ENCODE data around the gene TBX4. TPM values are rescaled to one million over a fixed set of nuclear protein-coding genes. Genes with fewer than 3 reads are reported as not detected.
"Not testable (repeated sequence)": the region's sequence is repeated elsewhere in the genome, so short reads cannot be mapped to it uniquely, and the experiment has no call there.

The TBX4 gene
- polyA plus RNA-seq, 1 donor from 2014 or later, result not detected

DNA sequence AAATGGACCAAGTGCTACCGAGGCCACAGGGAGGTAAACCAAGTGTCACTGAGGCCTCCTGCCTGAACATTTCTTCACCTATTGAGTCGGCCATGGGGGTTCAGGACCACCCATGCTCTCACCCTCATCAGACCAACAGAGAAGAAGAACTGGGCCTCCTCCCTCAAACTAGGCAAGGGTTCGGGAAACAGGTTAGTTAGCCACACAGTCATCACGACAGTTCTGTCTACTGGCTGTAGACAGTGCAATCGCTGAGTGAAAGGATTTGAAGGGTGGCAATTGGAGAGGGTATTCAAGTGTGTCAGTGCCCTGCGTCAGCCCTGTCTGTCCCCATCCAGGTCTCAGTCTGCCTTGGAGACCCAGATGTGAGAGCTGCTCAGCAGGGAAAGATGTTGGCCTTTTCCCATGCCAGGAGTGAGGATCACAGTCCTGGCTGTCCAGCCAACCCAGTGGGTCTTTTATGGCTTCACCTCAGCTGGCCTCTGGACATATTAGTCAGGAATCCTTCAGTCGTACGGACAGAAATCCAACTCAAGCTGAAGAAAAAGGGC lies 32.7 kb upstream of the TBX4 start:
- no peaks in the 10 kb centered on the region for H3K36me3 Mint-ChIP-seq
- no peaks in the 10 kb centered on the region for H3K9me3 Mint-ChIP-seq
- peaks cover 0 to 2% (median 0%) of the 10 kb centered on the region in 3 donors for H3K4me1 Mint-ChIP-seq
- H3K27ac Mint-ChIP-seq, result peak overlapping the region in 1 of 3 donors; percentile 91
- no peak overlapping the region for H3K4me3 Mint-ChIP-seq
- peaks cover 21% of the 10 kb centered on the region for H3K27me3 Mint-ChIP-seq

- H3K9me3 Mint-ChIP-seq, result no peaks in the 10 kb centered on the region
- peaks cover 0 to 2% (median 0%) of the 10 kb centered on the region in 3 donors for H3K4me1 Mint-ChIP-seq
- no peaks in the 10 kb centered on the region for H3K36me3 Mint-ChIP-seq
- H3K27me3 Mint-ChIP-seq, result peaks cover 25% of the 10 kb centered on the region
- peak overlapping the region in 1 of 4 donors; percentile 8 for H3K4me3 Mint-ChIP-seq
- peak overlapping the region in 1 of 3 donors; percentile 91 for H3K27ac Mint-ChIP-seq
Measured at GRCh38 chr17:61420052-61420451, 32.2 kb upstream of the TBX4 start.

GRCh38 chr17:61420745-61421398 lies 31.4 kb upstream of the TBX4 start:
- Mint-ChIP-seq H3K4me3 (no peak overlapping the region), H3K4me1 (peaks cover 0 to 2% (median 0%) of the 10 kb centered on the region in 3 donors), H3K27ac (peak overlapping the region in 1 of 3 donors; percentile 27), H3K9me3 (no peaks in the 10 kb centered on the region), H3K27me3 (peaks cover 25% of the 10 kb centered on the region), H3K36me3 (no peaks in the 10 kb centered on the region)

DNA sequence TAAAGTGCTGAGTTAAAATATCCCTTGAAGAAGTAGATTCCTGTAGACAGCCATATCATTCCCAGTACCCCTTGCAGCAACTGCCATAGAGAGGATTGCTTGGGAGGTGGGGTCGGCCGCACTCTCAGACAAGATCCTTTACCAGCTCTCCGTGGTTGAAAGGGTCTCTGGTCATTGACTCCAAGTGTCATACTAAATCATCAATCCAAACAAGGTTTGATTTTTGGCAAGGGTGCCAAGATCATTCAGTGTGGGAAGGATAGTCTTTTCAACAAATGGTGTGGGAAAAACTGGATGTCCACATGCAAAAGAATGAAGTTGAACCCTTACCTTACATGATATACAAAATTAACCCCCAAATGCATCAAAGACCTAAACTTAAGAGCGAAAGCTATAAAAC lies 30.8 kb upstream of the TBX4 start:
- peaks cover 25% of the 10 kb centered on the region for H3K27me3 Mint-ChIP-seq
- no peak overlapping the region for H3K27ac Mint-ChIP-seq

GRCh38 chr17:61422116-61422799 lies 30.0 kb upstream of the TBX4 start:
- H3K36me3 Mint-ChIP-seq, result no peaks in the 10 kb centered on the region
- H3K9me3 Mint-ChIP-seq, result no peaks in the 10 kb centered on the region
- no peak overlapping the region for H3K4me3 Mint-ChIP-seq
- H3K27ac Mint-ChIP-seq, result no peak overlapping the region
- peaks cover 22% of the 10 kb centered on the region for H3K27me3 Mint-ChIP-seq
- peaks cover 0 to 2% (median 0%) of the 10 kb centered on the region in 3 donors for H3K4me1 Mint-ChIP-seq

More for the DNA sequence above, 30.8 kb upstream of the TBX4 start:
- Mint-ChIP-seq H3K9me3 (no peaks in the 10 kb centered on the region), H3K4me1 (peaks cover 0 to 2% (median 0%) of the 10 kb centered on the region in 3 donors), H3K4me3 (no peak overlapping the region), H3K36me3 (no peaks in the 10 kb centered on the region)

GRCh38 chr17:61422869-61423268 lies 29.4 kb upstream of the TBX4 start:
- Mint-ChIP-seq H3K27me3 (peaks cover 22% of the 10 kb centered on the region), H3K4me3 (no peak overlapping the region), H3K4me1 (peaks cover 0 to 2% (median 0%) of the 10 kb centered on the region in 3 donors), H3K36me3 (no peaks in the 10 kb centered on the region), H3K27ac (no peak overlapping the region), H3K9me3 (no peaks in the 10 kb centered on the region)

DNA sequence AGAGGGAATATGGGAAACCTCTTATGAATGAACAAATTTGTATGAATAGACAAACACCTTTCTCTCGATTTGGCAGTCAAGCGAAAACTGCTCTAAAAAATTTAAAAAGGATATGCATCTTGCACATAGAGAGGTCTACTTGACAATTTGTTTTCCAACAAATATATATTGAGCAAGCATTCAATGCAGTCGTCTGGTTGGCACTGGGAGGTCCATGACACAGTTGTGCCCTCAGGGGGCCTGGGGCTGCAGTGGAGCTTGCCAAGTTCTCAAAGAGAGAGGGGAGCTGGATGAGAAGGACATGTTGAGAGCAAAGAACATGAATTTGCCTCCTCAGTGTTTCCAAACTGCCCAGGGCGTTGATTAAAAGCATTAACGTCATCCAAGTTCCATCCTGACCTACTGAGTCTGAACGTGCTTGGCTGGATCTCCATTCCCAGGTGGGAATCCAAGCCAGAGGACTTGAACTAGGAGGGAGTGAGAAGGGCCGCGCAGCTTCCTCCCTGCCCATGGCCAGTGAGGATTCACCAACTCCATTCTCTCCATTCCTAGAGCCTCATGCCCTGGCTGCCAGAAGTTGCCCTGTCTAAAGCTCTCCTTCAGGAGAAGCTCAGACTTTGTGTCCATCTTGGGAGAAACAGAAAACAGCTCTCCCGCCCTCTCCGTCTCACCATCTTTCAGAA lies 28.1 kb upstream of the TBX4 start:
- no peak overlapping the region for H3K4me3 Mint-ChIP-seq
- peaks cover 18% of the 10 kb centered on the region for H3K27me3 Mint-ChIP-seq

GRCh38 chr17:61425682-61426481 lies 26.3 kb upstream of the TBX4 start:
- H3K27me3 Mint-ChIP-seq, result peaks cover 14% of the 10 kb centered on the region
- H3K4me3 Mint-ChIP-seq, result no peak overlapping the region
- H3K36me3 Mint-ChIP-seq, result no peaks in the 10 kb centered on the region
- H3K4me1 Mint-ChIP-seq, result no peaks in the 10 kb centered on the region
- peaks cover 0 to 1% (median 0%) of the 10 kb centered on the region in 3 donors for H3K9me3 Mint-ChIP-seq
- H3K27ac Mint-ChIP-seq, result no peak overlapping the region

More for the DNA sequence above, 28.1 kb upstream of the TBX4 start:
- H3K9me3 Mint-ChIP-seq, result peaks cover 0 to 1% (median 0%) of the 10 kb centered on the region in 3 donors
- no peak overlapping the region for H3K27ac Mint-ChIP-seq
- H3K36me3 Mint-ChIP-seq, result no peaks in the 10 kb centered on the region
- no peaks in the 10 kb centered on the region for H3K4me1 Mint-ChIP-seq

DNA sequence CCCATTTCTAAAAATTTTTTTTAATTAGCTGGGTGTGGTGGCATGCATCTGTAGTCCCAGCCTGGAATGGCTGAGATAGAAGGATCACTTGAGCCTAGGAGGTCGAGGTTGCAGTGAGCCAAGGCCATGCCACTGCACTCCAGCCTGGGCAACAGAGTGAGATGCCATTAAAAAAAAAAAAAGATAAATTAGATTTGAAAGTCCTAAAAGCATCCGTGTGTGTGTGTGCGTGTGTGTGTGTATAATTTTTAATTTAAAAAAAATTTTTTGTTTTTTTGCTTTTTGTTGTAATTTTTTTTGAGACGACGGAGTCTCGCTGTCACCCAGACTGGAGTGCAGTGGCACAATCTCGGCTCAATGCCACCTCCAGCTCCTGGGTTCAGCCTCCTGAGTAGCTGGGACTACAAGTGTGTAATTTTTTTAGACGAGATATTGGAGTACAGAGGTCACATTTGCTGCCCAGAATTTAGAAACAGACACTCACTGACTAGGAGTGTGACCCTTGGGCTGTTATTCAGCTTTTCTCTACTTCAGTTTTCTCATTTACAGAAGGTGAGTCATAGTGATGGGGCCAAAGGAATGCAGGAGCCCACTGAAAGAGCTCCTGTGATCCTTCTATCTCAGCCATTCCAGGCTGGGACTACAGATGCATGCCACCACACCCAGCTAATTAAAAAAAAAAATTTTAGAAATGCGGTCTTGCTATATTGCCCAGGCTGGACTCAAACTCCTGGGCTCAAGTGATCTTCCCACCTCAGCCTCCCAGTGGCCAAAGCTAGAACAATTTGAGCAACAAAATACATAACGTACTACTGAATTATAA lies 25.5 kb upstream of the TBX4 start:
- Mint-ChIP-seq H3K27me3 (peaks cover 15% of the 10 kb centered on the region), H3K27ac (no peak overlapping the region), H3K9me3 (peaks cover 0 to 1% (median 0%) of the 10 kb centered on the region in 3 donors), H3K4me1 (no peaks in the 10 kb centered on the region), H3K4me3 (no peak overlapping the region), H3K36me3 (no peaks in the 10 kb centered on the region)

DNA sequence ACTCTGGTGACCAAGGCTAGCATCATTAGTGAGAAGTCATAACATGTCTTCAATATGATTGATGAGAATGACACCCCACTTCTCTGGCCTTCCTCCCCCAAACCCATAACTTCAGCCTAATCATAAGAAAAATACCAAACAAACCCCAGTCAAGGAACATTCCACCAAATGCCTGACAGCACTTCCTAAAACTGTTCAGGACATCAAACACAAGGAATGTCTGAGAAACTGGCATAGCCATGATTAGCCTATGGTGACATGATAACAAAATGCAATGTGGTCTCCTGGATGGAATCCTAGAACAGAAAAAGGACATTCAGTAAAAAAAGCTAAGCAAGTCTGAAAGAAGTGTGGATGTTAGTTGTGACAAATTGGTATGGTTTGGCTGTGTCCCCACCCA lies 24.7 kb upstream of the TBX4 start:
- no peaks in the 10 kb centered on the region for H3K36me3 Mint-ChIP-seq
- peaks cover 0 to 1% (median 0%) of the 10 kb centered on the region in 3 donors for H3K9me3 Mint-ChIP-seq
- H3K4me3 Mint-ChIP-seq, result no peak overlapping the region

GRCh38 chr17:61429274-61429673 lies 22.9 kb upstream of the TBX4 start:
- Mint-ChIP-seq H3K27me3 (peaks cover 10% of the 10 kb centered on the region), H3K4me3 (no peak overlapping the region), H3K36me3 (no peaks in the 10 kb centered on the region), H3K9me3 (peaks cover 0 to 1% (median under 1%) of the 10 kb centered on the region in 3 donors), H3K27ac (no peak overlapping the region), H3K4me1 (no peaks in the 10 kb centered on the region)

More for the DNA sequence above, 24.7 kb upstream of the TBX4 start:
- no peaks in the 10 kb centered on the region for H3K4me1 Mint-ChIP-seq
- peaks cover 10% of the 10 kb centered on the region for H3K27me3 Mint-ChIP-seq
- H3K27ac Mint-ChIP-seq, result no peak overlapping the region

DNA sequence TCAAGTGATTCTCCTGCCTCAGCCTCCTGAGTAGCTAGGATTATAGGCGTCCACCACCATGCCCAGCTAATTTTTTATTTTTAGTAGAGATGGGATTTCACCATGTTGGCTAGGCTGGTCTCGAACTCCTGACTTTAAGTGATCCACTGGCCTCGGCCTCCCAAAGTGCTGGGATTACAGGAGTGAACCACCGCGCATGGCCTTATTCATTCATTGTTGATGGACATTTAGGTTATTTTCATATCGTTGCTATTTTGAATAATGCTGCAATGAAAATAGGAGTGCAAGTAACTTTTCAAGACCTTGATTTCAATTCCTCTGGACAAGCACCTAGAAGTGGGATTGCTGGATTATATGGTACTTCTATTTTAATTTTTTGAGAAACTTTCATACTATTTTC lies 22.4 kb upstream of the TBX4 start:
- H3K27me3 Mint-ChIP-seq, H3K9me3 Mint-ChIP-seq, H3K4me1 Mint-ChIP-seq, H3K4me3 Mint-ChIP-seq, H3K27ac Mint-ChIP-seq, H3K36me3 Mint-ChIP-seq: not testable (repeated sequence)

- Mint-ChIP-seq H3K9me3 (peaks cover 5 to 15% (median 6%) of the 10 kb centered on the region in 3 donors), H3K4me3 (no peak overlapping the region), H3K27ac (no peak overlapping the region), H3K27me3 (peaks cover 4% of the 10 kb centered on the region), H3K4me1 (no peaks in the 10 kb centered on the region), H3K36me3 (no peaks in the 10 kb centered on the region)
Measured at GRCh38 chr17:61431594-61432311, 20.5 kb upstream of the TBX4 start.

Measured in IgD-negative memory B cell (primary cell).